OCI-LY7 (cell line): ENCODE data around the gene ESR2.

Experiments used
- EZH2phosphoT487 ChIP-seq: fragments of 200-600 bp; sonication (generic); IDR thresholded peaks from 2 replicates; pipeline ENCODE4 v1.6.1; 2018; ENCODE audit warnings: low read depth, borderline replicate concordance, mild to moderate bottlenecking, mixed run types, antibody characterized with exemption, low read length, moderate library complexity, mixed read lengths
- TF ChIP-seq, protein P1 (sequence below): fragments of 200-600 bp; sonication (generic); conservative IDR thresholded peaks from 2 replicates; pipeline ENCODE4 v1.5.1; 2014; ENCODE audit warnings: mild to moderate bottlenecking, antibody characterized with exemption, low read length, moderate library complexity, mixed read lengths

DNA sequence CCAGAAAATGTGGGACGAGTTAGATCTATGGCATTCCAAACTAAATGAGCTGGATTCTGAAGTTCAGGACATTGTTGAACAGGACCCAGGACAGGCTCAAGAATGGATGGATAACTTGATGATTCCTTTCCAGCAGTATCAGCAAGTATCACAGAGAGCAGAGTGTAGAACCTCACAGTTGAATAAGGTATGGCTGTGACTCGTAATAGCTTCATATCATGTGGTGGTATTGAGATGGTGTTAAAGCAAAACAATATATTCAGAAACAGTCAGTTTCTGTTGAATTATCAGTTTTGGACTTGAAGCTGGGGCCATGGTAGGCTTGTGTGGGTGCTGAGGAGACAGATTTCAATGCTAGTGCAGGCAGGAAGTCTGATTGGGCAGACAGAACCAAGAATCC is 213.7 kb downstream of the ESR2 start:
- TF ChIP-seq, protein P1, sequence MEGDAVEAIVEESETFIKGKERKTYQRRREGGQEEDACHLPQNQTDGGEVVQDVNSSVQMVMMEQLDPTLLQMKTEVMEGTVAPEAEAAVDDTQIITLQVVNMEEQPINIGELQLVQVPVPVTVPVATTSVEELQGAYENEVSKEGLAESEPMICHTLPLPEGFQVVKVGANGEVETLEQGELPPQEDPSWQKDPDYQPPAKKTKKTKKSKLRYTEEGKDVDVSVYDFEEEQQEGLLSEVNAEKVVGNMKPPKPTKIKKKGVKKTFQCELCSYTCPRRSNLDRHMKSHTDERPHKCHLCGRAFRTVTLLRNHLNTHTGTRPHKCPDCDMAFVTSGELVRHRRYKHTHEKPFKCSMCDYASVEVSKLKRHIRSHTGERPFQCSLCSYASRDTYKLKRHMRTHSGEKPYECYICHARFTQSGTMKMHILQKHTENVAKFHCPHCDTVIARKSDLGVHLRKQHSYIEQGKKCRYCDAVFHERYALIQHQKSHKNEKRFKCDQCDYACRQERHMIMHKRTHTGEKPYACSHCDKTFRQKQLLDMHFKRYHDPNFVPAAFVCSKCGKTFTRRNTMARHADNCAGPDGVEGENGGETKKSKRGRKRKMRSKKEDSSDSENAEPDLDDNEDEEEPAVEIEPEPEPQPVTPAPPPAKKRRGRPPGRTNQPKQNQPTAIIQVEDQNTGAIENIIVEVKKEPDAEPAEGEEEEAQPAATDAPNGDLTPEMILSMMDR, result no peak
- no peak for TF ChIP-seq EZH2phosphoT487
